Measurements from ENCODE around the gene OSBPL3.

The OSBPL3 gene

GRCh38 chr7:24946467-24946866 is 33.5 kb downstream of the OSBPL3 start:
- DNase-seq (ENCODE audit: insufficient read length, low spot score) (no peak), FAIRE-seq (no peak)
- TF ChIP-seq SPI1 (IDR thresholded peaks at IDR 0.05; ENCODE audit: low read depth, low read length) = no peak
- no peak for TF ChIP-seq POU2F2 (IDR thresholded peaks at IDR 0.05; ENCODE audit: low read depth, low read length)
- TF ChIP-seq TAF1 (IDR thresholded peaks at IDR 0.05; ENCODE audit: low read depth, low read length) = no peak
- no peak for TF ChIP-seq POLR2AphosphoS5 (IDR thresholded peaks at IDR 0.05; ENCODE audit: low read depth, low read length)
- no peak for TF ChIP-seq PAX5 (IDR thresholded peaks at IDR 0.05; ENCODE audit: insufficient read depth, low read length, severe bottlenecking)
- no peak for TF ChIP-seq POLR2A (IDR thresholded peaks at IDR 0.05; ENCODE audit: low read depth, low read length)

- FAIRE-seq = no peak
- TF ChIP-seq TAF1 (IDR thresholded peaks at IDR 0.05; ENCODE audit: low read depth, low read length) (no peak), POLR2AphosphoS5 (IDR thresholded peaks at IDR 0.05; ENCODE audit: low read depth, low read length) (no peak), POU2F2 (IDR thresholded peaks at IDR 0.05; ENCODE audit: low read depth, low read length) (no peak), POLR2A (IDR thresholded peaks at IDR 0.05; ENCODE audit: low read depth, low read length) (no peak), SPI1 (IDR thresholded peaks at IDR 0.05; ENCODE audit: low read depth, low read length) (no peak), PAX5 (IDR thresholded peaks at IDR 0.05; ENCODE audit: insufficient read depth, low read length, severe bottlenecking) (no peak)
- DNase-seq (ENCODE audit: insufficient read length, low spot score) = no peak
Observed at GRCh38 chr7:24945899-24946298, 34.1 kb downstream of the OSBPL3 start.

GRCh38 chr7:24943096-24943948 is 36.7 kb downstream of the OSBPL3 start:
- FAIRE-seq (peak; percentile 31), DNase-seq (ENCODE audit: insufficient read length, low spot score) (no peak)
- TF ChIP-seq SPI1 (IDR thresholded peaks at IDR 0.05; ENCODE audit: low read depth, low read length) (no peak), POLR2A (IDR thresholded peaks at IDR 0.05; ENCODE audit: low read depth, low read length) (no peak), POU2F2 (IDR thresholded peaks at IDR 0.05; ENCODE audit: low read depth, low read length) (no peak), POLR2AphosphoS5 (IDR thresholded peaks at IDR 0.05; ENCODE audit: low read depth, low read length) (no peak), TAF1 (IDR thresholded peaks at IDR 0.05; ENCODE audit: low read depth, low read length) (no peak), PAX5 (IDR thresholded peaks at IDR 0.05; ENCODE audit: insufficient read depth, low read length, severe bottlenecking) (no peak)

GRCh38 chr7:24942226-24942625 is 37.8 kb downstream of the OSBPL3 start:
- TF ChIP-seq PAX5 (IDR thresholded peaks at IDR 0.05; ENCODE audit: insufficient read depth, low read length, severe bottlenecking) = no peak
- no peak for TF ChIP-seq POLR2AphosphoS5 (IDR thresholded peaks at IDR 0.05; ENCODE audit: low read depth, low read length)
- TF ChIP-seq SPI1 (IDR thresholded peaks at IDR 0.05; ENCODE audit: low read depth, low read length) = no peak
- DNase-seq (ENCODE audit: insufficient read length, low spot score) (no peak), FAIRE-seq (no peak)

GRCh38 chr7:24939416-24939815 is 40.6 kb downstream of the OSBPL3 start:
- FAIRE-seq = no peak
- no peak for DNase-seq (ENCODE audit: insufficient read length, low spot score)

GRCh38 chr7:24936121-24936824 is 43.7 kb downstream of the OSBPL3 start:
- FAIRE-seq (no peak), DNase-seq (ENCODE audit: insufficient read length, low spot score) (no peak)
- TF ChIP-seq SPI1 (IDR thresholded peaks at IDR 0.05; ENCODE audit: low read depth, low read length) (no peak), POLR2A (IDR thresholded peaks at IDR 0.05; ENCODE audit: low read depth, low read length) (no peak), POU2F2 (IDR thresholded peaks at IDR 0.05; ENCODE audit: low read depth, low read length) (no peak), TAF1 (IDR thresholded peaks at IDR 0.05; ENCODE audit: low read depth, low read length) (no peak)

More at GRCh38 chr7:24939416-24939815, 40.6 kb downstream of the OSBPL3 start:
- TF ChIP-seq TAF1 (IDR thresholded peaks at IDR 0.05; ENCODE audit: low read depth, low read length) (no peak), POU2F2 (IDR thresholded peaks at IDR 0.05; ENCODE audit: low read depth, low read length) (no peak), POLR2AphosphoS5 (IDR thresholded peaks at IDR 0.05; ENCODE audit: low read depth, low read length) (no peak), SPI1 (IDR thresholded peaks at IDR 0.05; ENCODE audit: low read depth, low read length) (no peak), POLR2A (IDR thresholded peaks at IDR 0.05; ENCODE audit: low read depth, low read length) (no peak), PAX5 (IDR thresholded peaks at IDR 0.05; ENCODE audit: insufficient read depth, low read length, severe bottlenecking) (no peak)

- FAIRE-seq = no peak
Observed at GRCh38 chr7:24933298-24933697, 46.7 kb downstream of the OSBPL3 start.

GRCh38 chr7:24932815-24933214 is 47.2 kb downstream of the OSBPL3 start:
- FAIRE-seq (no peak), DNase-seq (ENCODE audit: insufficient read length, low spot score) (no peak)
- TF ChIP-seq TAF1 (IDR thresholded peaks at IDR 0.05; ENCODE audit: low read depth, low read length) = no peak
- no peak for TF ChIP-seq POU2F2 (IDR thresholded peaks at IDR 0.05; ENCODE audit: low read depth, low read length)
- no peak for TF ChIP-seq PAX5 (IDR thresholded peaks at IDR 0.05; ENCODE audit: insufficient read depth, low read length, severe bottlenecking)
- no peak for TF ChIP-seq POLR2AphosphoS5 (IDR thresholded peaks at IDR 0.05; ENCODE audit: low read depth, low read length)
- no peak for TF ChIP-seq POLR2A (IDR thresholded peaks at IDR 0.05; ENCODE audit: low read depth, low read length)
- no peak for TF ChIP-seq SPI1 (IDR thresholded peaks at IDR 0.05; ENCODE audit: low read depth, low read length)

More at GRCh38 chr7:24933298-24933697, 46.7 kb downstream of the OSBPL3 start:
- TF ChIP-seq POLR2A (IDR thresholded peaks at IDR 0.05; ENCODE audit: low read depth, low read length) = no peak
- TF ChIP-seq POU2F2 (IDR thresholded peaks at IDR 0.05; ENCODE audit: low read depth, low read length) = no peak
- no peak for TF ChIP-seq POLR2AphosphoS5 (IDR thresholded peaks at IDR 0.05; ENCODE audit: low read depth, low read length)
- no peak for TF ChIP-seq TAF1 (IDR thresholded peaks at IDR 0.05; ENCODE audit: low read depth, low read length)
- no peak for TF ChIP-seq SPI1 (IDR thresholded peaks at IDR 0.05; ENCODE audit: low read depth, low read length)
- TF ChIP-seq PAX5 (IDR thresholded peaks at IDR 0.05; ENCODE audit: insufficient read depth, low read length, severe bottlenecking) = no peak
- DNase-seq (ENCODE audit: insufficient read length, low spot score) = no peak

GRCh38 chr7:24932389-24932788 is 47.6 kb downstream of the OSBPL3 start:
- DNase-seq (ENCODE audit: insufficient read length, low spot score) (no peak), FAIRE-seq (peak; percentile 45)
- TF ChIP-seq TAF1 (IDR thresholded peaks at IDR 0.05; ENCODE audit: low read depth, low read length) (no peak), PAX5 (IDR thresholded peaks at IDR 0.05; ENCODE audit: insufficient read depth, low read length, severe bottlenecking) (no peak), POLR2A (IDR thresholded peaks at IDR 0.05; ENCODE audit: low read depth, low read length) (no peak), SPI1 (IDR thresholded peaks at IDR 0.05; ENCODE audit: low read depth, low read length) (no peak), POU2F2 (IDR thresholded peaks at IDR 0.05; ENCODE audit: low read depth, low read length) (no peak), POLR2AphosphoS5 (IDR thresholded peaks at IDR 0.05; ENCODE audit: low read depth, low read length) (no peak)
